Measurements from ENCODE around the gene ATXN10.

The ATXN10 gene

GRCh38 chr22:45882881-45883810 lies 211.5 kb downstream of the ATXN10 start:
- DNase-seq: no peak

DNA sequence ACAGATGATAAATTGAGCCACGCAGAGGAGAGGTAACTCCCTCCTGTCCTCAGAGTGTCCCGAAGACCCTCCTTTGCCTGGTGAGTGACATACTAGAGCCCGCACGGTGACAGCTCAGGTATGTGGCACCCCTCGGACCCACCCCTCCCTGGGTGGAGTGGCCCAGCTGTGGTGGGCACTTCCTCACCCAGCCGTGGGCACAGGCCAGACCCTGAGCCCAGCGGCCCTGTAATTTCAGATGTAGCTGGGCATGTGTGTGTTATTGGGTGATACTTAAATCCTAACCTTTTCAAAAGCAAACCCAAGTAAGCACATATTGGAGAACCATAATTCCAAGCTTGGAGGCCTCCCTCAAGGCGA lies 212.2 kb downstream of the ATXN10 start:
- no peak for DNase-seq

DNA sequence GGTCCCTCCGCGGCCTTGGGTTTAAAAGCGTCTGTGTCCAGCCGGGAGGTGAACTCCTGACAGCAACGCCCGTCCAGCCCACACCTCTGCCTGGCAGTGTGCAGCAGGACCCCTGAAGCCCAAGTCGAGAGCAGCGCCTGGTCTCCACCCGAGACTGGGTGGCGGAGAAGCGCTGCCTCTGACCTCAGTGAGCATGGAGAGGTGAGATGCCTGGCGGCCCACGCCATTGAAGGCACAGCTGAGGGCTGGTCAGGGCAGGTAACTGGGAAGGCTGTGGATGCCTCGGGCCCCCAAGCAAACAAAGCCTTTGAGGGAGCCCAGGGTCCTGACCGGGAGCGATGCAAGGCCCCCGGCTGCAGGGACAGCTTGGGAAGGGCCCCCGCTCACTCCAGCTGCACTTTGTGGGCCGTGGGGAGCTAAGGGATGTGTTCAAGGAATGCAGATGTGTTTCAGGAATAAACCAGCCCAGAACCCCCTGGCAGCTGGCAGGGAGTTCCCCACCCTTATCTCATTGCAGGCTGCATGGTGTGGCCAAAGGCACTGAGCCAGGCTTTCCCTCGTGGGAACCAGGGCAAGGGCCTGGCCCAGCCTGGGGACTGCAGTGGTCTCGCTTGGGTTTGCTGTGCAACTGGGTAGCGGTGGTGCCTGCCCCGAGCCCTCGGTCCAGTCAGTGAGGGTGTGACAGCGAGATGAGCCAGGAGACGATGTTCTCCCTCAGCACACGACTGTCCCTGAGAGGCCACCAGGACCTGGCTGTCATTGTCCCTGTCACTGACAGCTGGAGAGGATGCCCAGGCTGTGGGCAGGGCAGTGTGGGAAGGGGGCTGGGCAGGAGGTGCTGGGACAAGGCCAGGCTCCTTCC lies 212.8 kb downstream of the ATXN10 start:
- no peak for DNase-seq

DNA sequence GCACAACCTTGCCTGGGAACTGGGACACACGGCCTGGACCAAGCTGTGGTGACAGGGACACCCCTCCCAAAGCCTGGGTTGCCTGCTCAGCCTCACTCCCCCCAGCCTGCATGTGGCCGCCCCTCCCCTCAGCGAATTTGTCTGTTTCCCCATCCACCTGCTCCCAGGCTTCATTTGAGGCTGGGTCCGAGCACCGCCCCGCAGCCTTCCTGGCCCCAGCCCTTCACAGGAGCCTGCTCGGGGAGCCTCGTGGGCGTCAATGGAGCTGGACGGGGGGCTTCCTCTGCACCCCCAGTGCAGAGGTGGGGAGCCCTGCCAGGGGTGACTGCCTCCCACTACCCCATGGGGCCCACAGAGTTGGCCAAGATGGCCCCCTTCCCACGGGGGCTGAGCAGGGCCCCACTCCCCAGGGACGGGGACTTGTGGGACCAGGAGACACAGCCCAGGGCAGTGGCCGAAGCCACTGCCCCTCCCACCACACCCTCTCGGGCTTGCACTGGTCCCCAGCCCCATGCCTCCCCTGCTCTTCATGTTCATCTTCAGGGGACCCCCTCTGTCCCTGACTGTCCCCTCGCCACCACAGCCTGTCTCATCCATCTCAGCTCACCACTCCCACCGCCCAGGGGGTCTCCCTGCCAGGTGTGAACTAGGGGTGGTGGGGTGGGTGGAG lies 213.7 kb downstream of the ATXN10 start:
- no peak for DNase-seq

DNA sequence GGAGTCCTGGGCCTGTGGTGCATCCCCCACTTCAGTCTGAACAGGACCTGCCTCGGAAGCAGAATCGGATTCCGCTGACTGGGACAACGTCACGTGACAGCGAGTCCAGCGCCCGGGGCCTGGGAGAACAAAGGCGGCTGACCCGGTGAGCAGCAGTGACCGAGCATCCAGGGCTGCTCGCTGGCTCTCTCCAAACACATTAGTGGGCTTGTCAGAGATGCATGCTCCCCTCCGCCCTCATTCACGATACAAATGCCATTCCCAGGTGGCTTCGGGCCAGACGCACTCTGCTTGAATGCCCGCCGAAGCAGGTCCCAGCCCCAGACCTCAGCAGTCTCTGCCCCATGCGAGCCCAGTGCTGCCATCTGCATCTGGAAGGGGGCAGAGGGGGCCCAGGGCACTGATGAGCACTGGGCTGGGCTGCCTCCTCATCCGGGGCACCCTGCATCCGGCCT lies 214.3 kb downstream of the ATXN10 start:
- DNase-seq: no peak

DNA sequence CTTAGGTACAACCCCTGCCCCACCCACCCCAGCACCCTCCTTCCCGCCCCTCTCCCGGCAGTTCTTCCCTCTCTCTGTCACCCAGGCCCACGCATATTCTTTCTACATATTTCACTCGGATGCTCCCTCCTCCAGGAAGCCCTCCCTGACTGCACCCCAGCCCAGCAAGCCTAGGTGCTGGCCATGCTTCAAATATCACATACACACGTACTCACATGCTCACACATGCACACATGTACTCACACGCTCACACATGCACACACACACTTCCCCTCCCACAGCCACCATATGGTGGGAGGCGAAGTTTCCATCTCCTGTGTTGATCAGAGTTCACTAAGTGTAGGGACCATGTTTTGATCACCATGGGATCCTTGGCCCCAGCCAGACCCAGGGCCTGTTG lies 214.9 kb downstream of the ATXN10 start:
- no peak for DNase-seq

DNA sequence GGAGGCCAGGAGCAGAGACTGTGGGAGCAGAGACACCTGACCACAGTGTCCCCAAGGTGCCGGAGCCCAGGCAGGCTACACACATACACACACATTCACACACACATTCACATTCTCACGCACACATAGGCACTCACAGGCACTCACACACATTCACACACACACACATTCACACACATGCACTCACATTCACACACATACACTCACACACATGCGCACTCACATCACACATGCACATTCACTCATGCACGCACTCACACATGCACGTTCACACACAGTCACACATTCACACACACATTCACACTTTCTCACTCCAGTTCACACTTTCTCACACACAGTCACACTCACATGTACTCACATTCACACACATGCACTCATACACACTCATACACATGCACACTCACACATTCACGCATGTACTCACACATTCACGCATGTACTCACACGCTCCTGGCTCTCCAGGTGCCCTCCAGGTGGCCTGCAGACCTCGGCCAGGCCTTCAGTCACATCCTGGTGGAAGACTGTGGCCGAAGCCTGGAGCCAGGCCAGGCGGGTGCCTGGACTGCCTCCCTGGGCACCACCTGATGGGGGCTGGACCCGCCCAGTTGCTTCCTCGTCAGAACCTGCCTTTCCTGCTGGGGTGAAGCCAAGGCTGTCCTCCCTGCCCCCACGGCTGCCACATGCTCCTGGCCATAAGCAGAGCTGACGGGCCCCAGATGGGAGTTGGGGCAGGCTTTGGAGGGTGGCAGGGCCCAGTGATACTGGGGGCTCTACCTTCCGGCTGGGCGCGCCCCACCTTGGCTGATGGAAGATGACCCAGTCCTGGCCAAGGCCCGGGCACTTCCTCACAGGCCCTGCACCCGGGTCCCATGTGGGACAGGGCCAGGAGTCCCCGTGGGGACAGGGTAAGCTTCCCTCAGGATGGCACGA lies 215.8 kb downstream of the ATXN10 start:
- no peak for DNase-seq

DNA sequence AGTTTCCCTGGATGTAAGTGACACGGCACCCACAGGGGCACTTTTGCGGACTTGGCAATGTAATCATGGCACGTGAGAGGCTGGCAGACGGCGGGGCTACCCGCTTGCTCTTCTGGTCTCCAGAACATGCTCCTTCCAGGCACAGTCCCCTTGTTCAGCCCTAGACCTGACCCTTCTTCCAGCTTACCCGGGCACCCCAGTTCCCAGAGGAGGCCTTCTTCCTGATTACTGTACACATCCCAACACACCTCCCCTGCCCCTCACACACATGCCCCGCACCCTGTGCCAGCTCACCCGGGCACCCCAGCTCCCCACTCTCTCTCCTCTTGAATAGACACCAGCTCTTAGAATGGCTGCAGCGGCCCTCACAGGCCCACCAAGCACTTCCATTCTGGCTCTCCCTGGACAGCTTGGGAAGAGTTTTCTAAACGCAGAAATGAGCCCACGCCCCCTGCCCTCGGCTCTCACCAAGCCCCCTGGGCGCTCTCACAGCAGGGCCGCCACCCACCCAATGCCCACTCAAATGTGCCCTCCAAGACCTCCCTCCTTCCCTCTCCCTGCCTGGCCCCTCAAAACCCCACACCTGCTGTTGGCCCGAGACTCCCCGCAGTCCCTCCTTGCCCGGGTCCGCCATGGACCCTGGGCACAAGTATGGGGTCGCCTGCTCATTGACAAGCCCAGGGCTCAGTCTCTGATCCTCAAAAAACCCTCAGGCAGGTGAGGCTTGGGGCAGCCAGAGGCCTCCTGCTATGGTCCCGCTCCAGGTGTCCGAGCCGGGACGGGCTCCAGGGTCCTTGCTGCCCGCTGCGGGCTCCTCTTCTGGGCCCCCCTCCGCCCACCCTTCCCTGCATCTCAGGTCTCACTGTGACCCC lies 216.8 kb downstream of the ATXN10 start:
- DNase-seq: no peak

GRCh38 chr22:45889093-45889538 lies 217.5 kb downstream of the ATXN10 start:
- DNase-seq: no peak

GRCh38 chr22:45889539-45890350 lies 218.1 kb downstream of the ATXN10 start:
- no peak for DNase-seq

- no peak for DNase-seq
Observed at GRCh38 chr22:45890351-45890635, 218.7 kb downstream of the ATXN10 start.

DNA sequence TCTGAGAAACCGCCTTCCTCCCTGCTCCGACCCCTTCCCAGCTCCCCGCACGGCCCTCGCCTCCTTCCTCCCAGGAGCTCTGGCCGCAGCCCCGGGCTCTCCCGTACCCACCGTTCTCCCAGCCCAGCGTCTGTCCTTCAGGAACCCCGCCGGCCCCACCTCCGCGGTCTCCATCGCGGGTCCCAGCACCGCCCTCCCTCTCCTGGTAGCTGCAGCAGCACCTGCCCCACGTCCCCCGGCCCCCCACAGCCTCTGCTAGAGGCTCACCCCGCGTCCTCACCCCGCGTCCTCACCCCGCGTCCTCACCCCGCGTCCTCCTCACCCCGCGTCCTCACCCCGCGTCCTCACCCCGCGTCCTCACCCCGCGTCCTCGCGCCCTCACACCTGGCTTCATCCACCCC lies 219.4 kb downstream of the ATXN10 start:
- no peak for DNase-seq

DNA sequence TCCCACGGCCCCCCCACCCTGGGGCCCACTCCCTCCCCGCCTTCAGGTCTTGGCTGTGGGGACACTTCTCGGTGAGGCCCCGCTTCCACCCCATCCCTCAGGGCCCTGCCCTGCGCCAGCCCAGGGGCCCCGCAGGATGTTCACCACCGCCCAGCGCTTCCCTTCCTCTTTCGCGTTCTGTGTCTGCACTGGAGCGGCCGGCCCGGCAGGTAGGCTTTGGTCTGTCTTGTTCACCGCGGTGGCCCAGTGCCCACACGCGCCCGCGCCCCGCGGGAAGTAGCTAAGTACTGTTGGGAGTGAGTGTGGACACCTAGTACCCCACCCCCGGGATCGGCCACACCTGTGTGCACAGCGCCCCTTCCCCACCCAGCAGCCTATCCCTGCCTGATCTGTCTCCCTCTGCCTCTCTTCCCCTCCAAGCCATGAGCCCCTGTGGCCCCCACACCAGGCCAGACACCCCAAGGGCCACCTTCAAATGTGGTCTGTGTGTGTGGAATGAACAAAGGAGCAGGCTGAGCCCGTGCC lies 219.9 kb downstream of the ATXN10 start:
- DNase-seq: no peak

- no peak for DNase-seq
Observed at GRCh38 chr22:45891996-45892621, 220.5 kb downstream of the ATXN10 start.

- DNase-seq: no peak
Observed at GRCh38 chr22:45892681-45893461, 221.2 kb downstream of the ATXN10 start.

DNA sequence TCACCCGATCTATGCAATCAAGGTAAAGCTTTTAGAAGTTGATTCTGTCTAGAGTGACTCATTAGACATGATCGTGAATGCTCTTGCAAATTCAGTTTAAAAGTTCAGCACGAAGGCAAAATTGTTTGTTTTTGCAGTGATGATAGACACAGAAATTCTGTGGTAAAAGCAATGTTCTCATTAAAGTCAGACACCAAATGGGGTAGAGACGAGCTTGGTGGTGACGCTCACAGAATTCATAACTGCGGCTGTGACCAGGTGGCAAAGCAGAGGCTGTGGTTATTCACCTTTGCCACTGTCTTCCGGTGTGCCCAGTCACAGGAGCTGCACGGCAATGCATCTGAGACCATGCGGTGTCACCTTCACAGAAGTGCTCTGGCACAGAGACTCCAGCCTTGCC lies 221.9 kb downstream of the ATXN10 start:
- no peak for DNase-seq

All from CD4-positive, alpha-beta T cell treated with Interferon alpha-2 for 1 hour (primary cell).